HG02798 (cell line): ENCODE data around the gene SLC35F4.

Experiments
- ATAC-seq: cut with Tn5 transposase; IDR thresholded peaks from one replicate; pipeline ENCODE4 v1.9.1; 2021; ENCODE audit warnings: mild to moderate bottlenecking; ENCODE audit not compliant: unreplicated experiment, poor library complexity

SLC35F4 gene

DNA sequence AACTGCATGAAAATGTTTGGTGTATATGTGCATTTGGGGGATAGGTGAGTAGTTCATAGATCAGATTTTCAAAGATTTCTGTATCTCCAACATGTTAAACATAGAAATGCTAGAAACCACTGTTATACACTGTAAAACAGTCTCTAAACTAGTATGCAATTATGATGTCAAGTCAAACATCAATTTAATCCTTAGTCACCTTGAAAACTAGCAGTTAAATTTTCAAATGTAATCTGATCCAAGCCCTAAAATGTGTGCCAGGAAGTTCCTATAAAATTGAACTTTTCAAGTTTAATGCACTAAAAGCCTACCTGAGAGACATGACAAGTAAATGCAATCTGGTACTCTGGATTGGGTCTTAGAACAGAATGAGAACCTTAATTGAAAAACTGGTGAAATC lies 14.5 kb downstream of the SLC35F4 start:
- no peak for ATAC-seq

DNA sequence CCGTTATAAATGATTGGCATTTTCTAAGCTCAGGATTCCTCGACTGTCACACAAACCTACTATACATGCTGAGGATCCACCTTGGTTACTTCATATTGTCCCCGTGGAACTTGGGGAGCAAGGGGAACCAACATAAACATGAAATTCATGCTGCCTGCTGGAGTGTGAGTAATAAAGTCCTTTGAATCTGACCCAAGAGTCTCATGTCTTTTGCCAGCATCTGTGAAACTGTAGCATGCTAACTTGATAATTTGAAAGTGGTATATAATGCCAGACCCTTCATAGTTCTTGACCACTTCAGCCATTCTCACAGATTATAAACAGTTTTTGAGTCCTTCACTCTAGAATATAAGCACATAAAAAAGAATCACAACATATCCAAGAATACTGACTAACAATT lies 17.1 kb downstream of the SLC35F4 start:
- ATAC-seq: no peak

GRCh38 chr14:57848353-57848752 lies 17.5 kb downstream of the SLC35F4 start:
- no peak for ATAC-seq

GRCh38 chr14:57847706-57848105 lies 18.2 kb downstream of the SLC35F4 start:
- no peak for ATAC-seq

GRCh38 chr14:57847096-57847495 lies 18.8 kb downstream of the SLC35F4 start:
- ATAC-seq: no peak

DNA sequence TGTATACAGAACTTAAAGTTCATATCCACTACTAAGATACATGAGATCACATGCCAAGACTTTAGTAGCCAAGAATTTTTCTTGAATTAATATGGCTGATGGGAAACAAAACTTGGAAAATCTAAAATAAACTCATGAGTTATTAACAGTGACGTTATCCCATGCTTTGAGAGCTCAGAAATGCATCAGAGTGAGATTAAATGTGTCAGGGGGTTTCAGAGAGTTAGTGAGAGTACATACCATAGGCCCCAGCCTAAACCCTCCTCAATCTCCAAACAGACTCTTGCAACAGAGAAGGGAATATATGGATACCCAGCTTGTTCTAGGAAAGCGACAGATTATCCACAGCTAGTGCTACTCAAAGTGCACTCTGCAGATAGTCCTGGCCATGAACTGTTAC lies 19.3 kb downstream of the SLC35F4 start:
- no peak for ATAC-seq

GRCh38 chr14:57845802-57846531 lies 19.9 kb downstream of the SLC35F4 start:
- no peak for ATAC-seq

DNA sequence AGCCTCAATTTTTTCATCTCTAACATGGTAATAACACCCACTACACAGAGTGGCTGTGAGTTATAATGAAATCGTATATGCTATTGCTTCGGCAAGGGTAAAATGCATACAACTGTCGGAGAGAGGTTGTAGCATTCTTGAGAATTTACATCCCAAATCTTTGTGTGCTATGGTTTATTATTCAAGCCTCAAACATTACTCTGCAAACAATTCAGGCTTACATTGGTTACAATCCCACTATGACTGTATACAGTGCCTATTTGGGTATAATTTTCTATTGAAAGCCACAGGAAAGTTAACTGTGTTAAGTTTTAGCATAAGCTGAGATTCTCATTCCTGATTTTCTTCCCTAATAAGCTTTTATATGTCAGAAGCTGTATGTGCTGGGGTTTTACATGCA lies 20.6 kb downstream of the SLC35F4 start:
- ATAC-seq: no peak

DNA sequence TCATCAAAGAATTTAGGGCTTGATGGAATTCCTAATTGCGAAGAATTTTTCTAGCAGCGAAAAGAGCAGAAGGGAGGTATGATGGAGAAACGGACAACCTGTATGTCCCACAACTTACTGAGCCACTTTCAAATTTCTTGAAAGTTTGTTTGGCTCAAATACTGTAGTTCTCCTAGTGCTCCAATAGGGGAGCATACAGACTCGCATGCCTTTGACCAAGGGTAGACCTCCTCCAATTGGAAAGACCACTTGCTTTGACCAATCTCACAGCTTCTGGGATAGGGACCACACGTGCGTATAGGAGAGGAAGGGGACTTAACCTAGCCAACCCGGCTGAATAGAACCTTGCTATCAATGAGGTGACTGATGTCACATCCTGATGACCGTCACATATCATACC lies 28.6 kb downstream of the SLC35F4 start:
- ATAC-seq: no peak

GRCh38 chr14:57835766-57836165 lies 30.1 kb downstream of the SLC35F4 start:
- no peak for ATAC-seq

GRCh38 chr14:57834961-57835360 lies 30.9 kb downstream of the SLC35F4 start:
- ATAC-seq: no peak

- no peak for ATAC-seq
These were observed 31.8 kb downstream of the SLC35F4 start for GRCh38 chr14:57834001-57834598.

GRCh38 chr14:57833323-57833722 lies 32.6 kb downstream of the SLC35F4 start:
- no peak for ATAC-seq

- peak; percentile 76 for ATAC-seq
These were observed 33.9 kb downstream of the SLC35F4 start for GRCh38 chr14:57831981-57832380.

DNA sequence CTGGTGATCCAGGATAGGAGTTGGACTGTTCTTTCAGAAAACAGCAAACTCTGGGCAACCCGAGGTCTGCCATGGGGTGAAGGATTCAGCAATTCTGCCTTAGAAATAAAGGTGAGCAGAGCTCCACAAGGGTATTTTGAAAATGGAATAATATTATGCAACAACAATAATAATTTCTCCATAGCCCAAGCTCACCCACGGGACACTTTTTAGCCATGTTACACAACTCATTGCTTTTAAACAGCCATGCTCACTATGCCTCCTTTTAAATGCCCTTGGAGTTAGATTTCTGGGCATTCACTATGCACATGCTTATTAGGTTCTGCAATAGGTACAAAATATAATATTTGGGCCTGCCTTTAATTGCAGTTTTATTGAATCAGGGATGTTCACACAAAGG lies 37.2 kb downstream of the SLC35F4 start:
- no peak for ATAC-seq

- ATAC-seq: no peak
These were observed 42.8 kb downstream of the SLC35F4 start for GRCh38 chr14:57823015-57823660.

DNA sequence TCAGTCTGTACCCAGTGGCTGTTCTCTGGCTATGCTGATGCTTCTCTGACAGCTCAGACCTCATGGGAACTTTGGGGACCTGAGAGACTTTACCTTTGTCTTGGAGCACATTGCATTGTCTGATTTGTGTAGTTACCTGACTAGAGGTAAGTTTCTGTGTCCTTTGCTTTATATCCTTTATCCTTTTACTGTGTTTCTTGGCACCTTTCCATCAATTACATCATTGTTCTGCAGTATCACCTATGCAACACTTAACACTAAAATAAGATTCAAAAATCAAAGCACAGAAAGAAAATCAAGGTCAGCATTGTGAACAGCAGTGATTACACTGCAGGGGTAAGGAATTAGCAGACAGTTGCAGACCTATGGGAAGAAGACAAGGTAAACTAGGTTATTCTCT lies 43.8 kb downstream of the SLC35F4 start:
- no peak for ATAC-seq

DNA sequence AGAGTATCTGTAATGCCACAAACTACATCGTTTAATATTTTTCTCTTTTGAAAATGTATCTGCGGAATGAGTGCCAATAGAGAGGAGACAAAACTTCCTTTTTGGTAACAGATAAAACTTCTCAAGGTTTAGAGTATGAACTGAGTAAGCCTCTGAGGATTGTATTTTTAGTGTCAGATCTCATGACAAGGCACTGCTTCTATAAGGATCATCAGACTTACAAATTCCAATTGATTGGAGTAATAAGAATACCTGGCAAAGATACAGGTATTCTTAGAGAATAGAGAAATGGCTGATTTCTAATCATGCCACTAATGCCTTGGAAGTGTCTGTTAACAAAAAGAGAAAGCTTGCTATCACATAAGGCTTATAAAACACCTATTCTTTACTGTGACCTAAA lies 45.3 kb downstream of the SLC35F4 start:
- ATAC-seq: no peak

- no peak for ATAC-seq
These were observed 47.4 kb downstream of the SLC35F4 start for GRCh38 chr14:57818511-57818910.

- ATAC-seq: peak; percentile 78
These were observed 49.2 kb downstream of the SLC35F4 start for GRCh38 chr14:57816568-57817284.

GRCh38 chr14:57814726-57815125 lies 51.2 kb downstream of the SLC35F4 start:
- ATAC-seq: no peak
